DOHH2 (cell line): ENCODE results near the gene GSX2.

Experiments
- H3F3A ChIP-seq: fragments of 200-600 bp; sonication (generic), shearing (Covaris generic); 2 replicates; pipeline ENCODE4 v1.6.0; 2016; ENCODE audit warnings: antibody characterized with exemption, mild to moderate bottlenecking; ENCODE audit not compliant: control insufficient read depth, insufficient read depth
- H3K27ac ChIP-seq: fragments of 200-600 bp; sonication (generic); 2 replicates; pipeline ENCODE4 v1.5.1; 2014; ENCODE audit warnings: low read depth, mild to moderate bottlenecking, low read length, moderate library complexity
- H3K27me3 ChIP-seq: fragments of 200-600 bp; sonication (generic); 2 replicates; pipeline ENCODE4 v1.6.1; 2014; ENCODE audit warnings: mild to moderate bottlenecking, low read length, mixed read lengths; ENCODE audit not compliant: control insufficient read depth
- H3K36me3 ChIP-seq: fragments of 200-600 bp; sonication (generic); 2 replicates; pipeline ENCODE4 v1.6.1; 2014; ENCODE audit warnings: mild to moderate bottlenecking, low read length, moderate library complexity, mixed read lengths; ENCODE audit not compliant: control insufficient read depth
- H3K4me1 ChIP-seq: fragments of 200-600 bp; sonication (generic); 2 replicates; pipeline ENCODE4 v1.6.1; 2014; ENCODE audit warnings: mild to moderate bottlenecking, low read length, mixed read lengths; ENCODE audit not compliant: control insufficient read depth
- H3K4me2 ChIP-seq: fragments of 200-600 bp; sonication (generic); 2 replicates; pipeline ENCODE4 v1.6.0; 2014; ENCODE audit warnings: mild to moderate bottlenecking, low read length, moderate library complexity
- H3K4me3 ChIP-seq: fragments of 200-600 bp; sonication (generic); 2 replicates; pipeline ENCODE4 v1.5.1; 2014; ENCODE audit warnings: mild to moderate bottlenecking, low read length, mixed read lengths
- H3K79me2 ChIP-seq: fragments of 200-600 bp; sonication (generic); 2 replicates; pipeline ENCODE4 v1.6.1; 2014; ENCODE audit warnings: mild to moderate bottlenecking, low read length, mixed read lengths; ENCODE audit not compliant: control insufficient read depth
- H3K9me2 ChIP-seq: fragments of 200-600 bp; sonication (generic); replicated peaks from 2 replicates; pipeline ENCODE4 v1.6.1; 2014; ENCODE audit warnings: mild to moderate bottlenecking, low read length, mixed read lengths; ENCODE audit not compliant: control insufficient read depth
- H3K9me3 ChIP-seq: fragments of 200-600 bp; sonication (generic); 2 replicates; pipeline ENCODE4 v1.6.1; 2014; ENCODE audit warnings: antibody characterized with exemption, low read length, mixed read lengths; ENCODE audit not compliant: control insufficient read depth, insufficient read depth
- H4K20me1 ChIP-seq: fragments of 200-600 bp; sonication (generic); 2 replicates; pipeline ENCODE4 v1.6.0; 2014; ENCODE audit warnings: low read depth, mild to moderate bottlenecking, antibody characterized with exemption, low read length, moderate library complexity; ENCODE audit not compliant: control insufficient read depth, insufficient read depth
- EZH2phosphoT487 ChIP-seq: fragments of 200-600 bp; sonication (generic); IDR thresholded peaks from 2 replicates; pipeline ENCODE4 v1.6.1; 2017; ENCODE audit warnings: borderline replicate concordance, mild to moderate bottlenecking, antibody characterized with exemption, low read length, moderate library complexity, mixed read lengths
- TF ChIP-seq, protein P1 (sequence below): fragments of 200-600 bp; sonication (generic); IDR thresholded peaks from one replicate; pipeline ENCODE4 v1.5.1; 2014; ENCODE audit warnings: antibody characterized with exemption, mild to moderate bottlenecking, low read depth, low read length; ENCODE audit not compliant: poor library complexity, severe bottlenecking

The GSX2 gene

DNA sequence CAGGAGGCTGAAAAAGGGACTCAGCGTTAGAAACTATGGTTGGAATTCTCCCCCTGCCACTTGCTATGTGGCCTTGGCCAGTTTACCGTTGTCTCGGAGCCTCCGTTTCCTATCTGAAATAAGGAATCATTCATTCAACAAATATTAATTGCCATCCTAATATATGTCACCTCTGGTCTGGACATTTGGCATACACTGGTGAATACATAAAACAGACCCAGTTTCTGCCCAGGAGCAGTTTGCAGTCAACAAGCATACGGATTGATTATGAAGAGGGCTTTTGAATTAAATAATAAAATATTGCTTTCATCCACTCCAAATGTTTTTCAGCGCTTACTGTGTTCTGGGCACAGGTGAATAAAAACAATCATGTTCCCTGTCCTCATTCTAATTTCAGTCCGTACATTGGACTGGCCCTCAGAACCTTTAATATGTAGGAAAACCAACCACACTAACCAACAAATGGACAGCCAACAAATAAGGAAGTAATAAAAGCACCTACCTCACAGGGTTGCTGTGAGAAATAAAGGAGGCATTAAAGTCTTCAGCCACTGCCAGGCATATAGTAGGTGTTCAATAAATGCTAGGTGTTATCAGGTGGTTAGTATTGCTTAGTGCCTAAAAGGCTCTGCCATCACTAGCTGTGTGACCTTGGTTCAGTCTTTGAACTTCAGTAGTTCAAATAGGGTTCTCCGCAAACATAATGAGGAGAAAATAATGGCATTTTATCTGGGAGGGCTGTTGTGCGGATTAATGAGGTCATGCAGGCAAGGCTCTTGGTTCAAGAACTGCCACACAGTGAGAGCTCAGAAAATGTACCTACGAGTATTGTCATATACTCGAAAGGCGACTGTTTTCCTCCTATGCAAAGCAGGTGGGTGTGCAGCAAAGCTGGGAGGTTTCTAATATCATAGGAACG, 7.3 kb upstream of the GSX2 start:
- no peaks in the 10 kb centered on the region for H3F3A ChIP-seq
- no peaks in the 10 kb centered on the region for H4K20me1 ChIP-seq
- no peaks in the 10 kb centered on the region for H3K9me3 ChIP-seq
- no peaks in the 10 kb centered on the region for H3K9me2 ChIP-seq
- peaks cover 76% of the 10 kb centered on the region for H3K27me3 ChIP-seq
- peak overlapping the region; percentile 73 for H3K4me3 ChIP-seq
- H3K4me1 ChIP-seq: peaks cover 32% of the 10 kb centered on the region
- H3K79me2 ChIP-seq: no peaks in the 10 kb centered on the region
- TF ChIP-seq, protein P1, sequence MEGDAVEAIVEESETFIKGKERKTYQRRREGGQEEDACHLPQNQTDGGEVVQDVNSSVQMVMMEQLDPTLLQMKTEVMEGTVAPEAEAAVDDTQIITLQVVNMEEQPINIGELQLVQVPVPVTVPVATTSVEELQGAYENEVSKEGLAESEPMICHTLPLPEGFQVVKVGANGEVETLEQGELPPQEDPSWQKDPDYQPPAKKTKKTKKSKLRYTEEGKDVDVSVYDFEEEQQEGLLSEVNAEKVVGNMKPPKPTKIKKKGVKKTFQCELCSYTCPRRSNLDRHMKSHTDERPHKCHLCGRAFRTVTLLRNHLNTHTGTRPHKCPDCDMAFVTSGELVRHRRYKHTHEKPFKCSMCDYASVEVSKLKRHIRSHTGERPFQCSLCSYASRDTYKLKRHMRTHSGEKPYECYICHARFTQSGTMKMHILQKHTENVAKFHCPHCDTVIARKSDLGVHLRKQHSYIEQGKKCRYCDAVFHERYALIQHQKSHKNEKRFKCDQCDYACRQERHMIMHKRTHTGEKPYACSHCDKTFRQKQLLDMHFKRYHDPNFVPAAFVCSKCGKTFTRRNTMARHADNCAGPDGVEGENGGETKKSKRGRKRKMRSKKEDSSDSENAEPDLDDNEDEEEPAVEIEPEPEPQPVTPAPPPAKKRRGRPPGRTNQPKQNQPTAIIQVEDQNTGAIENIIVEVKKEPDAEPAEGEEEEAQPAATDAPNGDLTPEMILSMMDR: no peak
- TF ChIP-seq EZH2phosphoT487: no peak
- no peaks in the 10 kb centered on the region for H3K36me3 ChIP-seq
- peak overlapping the region; percentile 78 for H3K4me2 ChIP-seq
- no peak overlapping the region for H3K27ac ChIP-seq

DNA sequence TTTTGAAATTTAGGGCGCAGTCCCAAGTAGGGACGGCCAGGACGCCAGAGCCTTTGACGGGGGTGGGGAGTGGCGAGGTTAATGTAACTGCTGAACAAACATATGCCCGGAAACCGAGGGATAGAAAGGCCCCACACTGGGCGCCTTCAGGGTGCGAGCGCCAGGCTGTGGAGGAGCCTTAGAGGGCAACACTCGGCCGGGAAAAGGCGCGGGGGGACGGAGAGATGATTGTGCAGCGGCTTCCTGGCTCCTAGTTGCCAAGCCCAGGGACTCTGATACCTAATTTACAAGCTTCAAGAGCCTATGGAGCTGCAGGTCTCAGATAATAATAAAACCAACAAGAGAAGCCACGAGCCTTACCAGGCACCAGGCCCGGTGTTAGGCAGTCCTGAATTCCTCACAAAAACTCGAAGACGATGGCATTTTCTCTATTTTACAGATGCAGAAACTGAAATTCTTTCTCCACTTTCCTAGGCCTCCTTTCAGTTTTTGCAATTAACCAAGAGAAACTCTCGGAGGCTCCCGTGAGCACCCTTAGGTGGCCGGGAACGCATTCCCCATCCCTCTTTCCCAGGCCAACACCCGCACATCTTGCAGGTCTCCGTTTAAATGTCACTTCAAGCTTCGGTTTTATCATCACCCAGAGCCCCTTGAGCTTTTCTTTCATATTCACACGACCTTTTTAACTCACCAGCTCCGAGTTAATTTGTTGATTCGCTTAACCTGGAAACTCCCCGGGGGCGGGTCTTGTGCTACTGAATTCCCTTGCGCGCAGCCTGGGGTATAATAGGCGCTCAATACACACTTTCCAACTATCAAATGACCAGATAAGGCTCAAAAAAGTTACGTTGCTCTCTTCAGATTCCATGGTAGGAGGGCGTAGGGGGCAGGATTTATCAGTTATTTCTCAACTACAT, 6.4 kb upstream of the GSX2 start:
- H4K20me1 ChIP-seq: no peaks in the 10 kb centered on the region
- no peaks in the 10 kb centered on the region for H3K36me3 ChIP-seq
- H3K4me1 ChIP-seq: peaks cover 33% of the 10 kb centered on the region
- peak overlapping the region; percentile 73 for H3K4me3 ChIP-seq
- H3K27ac ChIP-seq: no peak overlapping the region
- H3K4me2 ChIP-seq: peak overlapping the region; percentile 78
- peaks cover 86% of the 10 kb centered on the region for H3K27me3 ChIP-seq
- no peaks in the 10 kb centered on the region for H3F3A ChIP-seq
- H3K9me3 ChIP-seq: no peaks in the 10 kb centered on the region
- peak; percentile 68 for TF ChIP-seq EZH2phosphoT487
- TF ChIP-seq, protein P1: no peak
- no peaks in the 10 kb centered on the region for H3K79me2 ChIP-seq
- H3K9me2 ChIP-seq: no peaks in the 10 kb centered on the region

DNA sequence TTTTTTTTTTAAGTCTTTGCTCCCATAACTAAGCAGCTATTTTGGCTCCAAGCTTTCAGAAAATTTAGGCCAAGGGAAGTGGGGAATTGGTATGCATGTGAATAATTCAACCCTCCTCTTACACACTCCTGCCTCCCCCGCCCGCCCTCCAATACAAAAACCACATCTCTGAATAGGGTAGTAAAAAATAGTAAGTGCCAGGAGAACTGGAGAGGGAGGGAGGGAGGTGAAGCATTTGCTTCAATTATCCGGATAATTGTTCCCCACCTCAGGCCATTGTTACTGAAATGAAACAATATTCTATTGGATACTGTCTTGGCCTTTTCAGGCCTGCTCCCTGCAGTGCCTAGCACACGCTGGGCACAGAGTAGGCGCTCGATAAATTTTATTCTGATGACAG, 5.5 kb upstream of the GSX2 start:
- Histone ChIP-seq H3K79me2 (no peaks in the 10 kb centered on the region), H3K36me3 (no peaks in the 10 kb centered on the region), H3K9me2 (no peaks in the 10 kb centered on the region), H3K4me2 (no peak overlapping the region), H3F3A (no peaks in the 10 kb centered on the region), H3K9me3 (no peaks in the 10 kb centered on the region), H3K27ac (no peak overlapping the region), H3K4me1 (peaks cover 42% of the 10 kb centered on the region), H3K27me3 (peaks cover 90% of the 10 kb centered on the region), H4K20me1 (no peaks in the 10 kb centered on the region), H3K4me3 (no peak overlapping the region)
- no peak for TF ChIP-seq EZH2phosphoT487
